HG03354 (cell line): ENCODE measurements around the gene LSAMP.

Experiments used
- ATAC-seq: cut with Tn5 transposase; IDR thresholded peaks from one replicate; pipeline ENCODE4 v1.9.1; 2021; ENCODE audit warnings: mild to moderate bottlenecking; ENCODE audit not compliant: unreplicated experiment, poor library complexity, severe bottlenecking

The LSAMP gene

DNA sequence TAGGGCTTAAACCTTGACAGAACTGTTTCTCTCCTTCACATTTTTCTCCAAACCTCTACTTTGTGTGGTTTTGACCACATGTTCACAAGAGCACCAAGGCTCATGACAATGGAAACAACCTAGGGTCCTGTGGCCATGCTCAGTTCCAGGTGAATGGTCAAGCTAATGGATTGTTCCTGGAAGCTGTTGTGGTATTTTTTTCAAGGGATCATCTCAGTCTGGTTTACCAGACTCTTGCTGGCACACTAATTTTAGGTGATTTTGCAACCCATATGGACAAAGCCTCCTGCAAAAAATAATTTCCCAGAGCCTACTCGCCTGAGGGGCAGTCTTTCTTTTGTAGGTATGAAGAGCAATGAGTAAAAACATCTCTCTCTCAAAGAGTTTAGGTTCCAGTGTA is 67.2 kb downstream of the LSAMP start:
- ATAC-seq: no peak

DNA sequence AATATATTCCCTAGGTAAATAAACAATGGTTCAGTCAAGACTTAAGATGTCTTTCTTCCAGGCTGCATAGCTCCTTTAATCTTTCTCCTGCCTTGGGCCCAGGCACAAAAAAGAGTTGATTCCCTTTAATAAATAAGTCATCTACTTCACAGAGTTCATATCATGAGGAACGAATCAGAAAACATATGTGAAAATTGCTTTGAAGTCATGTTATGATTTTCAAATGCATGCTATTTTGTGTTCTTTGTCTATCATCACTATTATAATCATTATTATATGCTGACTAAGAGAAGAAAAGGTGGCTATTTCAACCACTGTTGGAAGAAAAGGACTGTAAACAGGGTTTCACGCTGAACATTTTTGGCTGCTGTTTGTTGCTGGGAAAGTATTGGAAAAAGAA is 70.4 kb downstream of the LSAMP start:
- no peak for ATAC-seq

DNA sequence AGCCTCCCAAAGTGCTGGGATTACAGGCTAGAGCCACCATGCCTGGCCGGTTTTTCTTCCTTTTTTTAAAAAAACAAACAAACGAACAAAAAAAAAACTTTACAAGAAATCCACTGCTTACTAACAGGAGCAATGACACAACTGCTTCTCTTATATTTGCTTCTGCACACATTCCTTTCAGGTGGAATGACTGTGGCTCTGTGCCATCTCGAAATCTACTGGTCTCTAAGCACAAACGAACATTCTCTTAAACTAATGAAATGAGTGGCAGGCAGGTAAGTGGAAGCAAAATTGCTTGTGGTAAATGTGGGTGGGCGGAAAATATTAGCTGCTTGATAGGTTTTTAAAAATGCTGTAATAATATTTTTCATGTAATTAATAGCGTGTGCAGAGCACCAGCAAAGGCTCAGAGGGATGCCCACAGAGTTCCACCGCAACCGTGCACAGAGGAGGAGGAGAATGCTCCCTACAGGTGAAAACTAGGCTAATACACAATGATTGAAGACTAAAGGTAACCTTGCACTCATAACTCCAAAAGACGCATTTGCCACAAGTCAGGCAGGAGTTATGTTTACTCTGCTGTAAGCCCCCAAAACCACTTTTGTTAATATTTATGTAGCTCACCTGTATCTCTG is 77.4 kb downstream of the LSAMP start:
- ATAC-seq: no peak

- no peak for ATAC-seq
Observed at GRCh38 chr3:116356056-116356455, 89.2 kb downstream of the LSAMP start.

DNA sequence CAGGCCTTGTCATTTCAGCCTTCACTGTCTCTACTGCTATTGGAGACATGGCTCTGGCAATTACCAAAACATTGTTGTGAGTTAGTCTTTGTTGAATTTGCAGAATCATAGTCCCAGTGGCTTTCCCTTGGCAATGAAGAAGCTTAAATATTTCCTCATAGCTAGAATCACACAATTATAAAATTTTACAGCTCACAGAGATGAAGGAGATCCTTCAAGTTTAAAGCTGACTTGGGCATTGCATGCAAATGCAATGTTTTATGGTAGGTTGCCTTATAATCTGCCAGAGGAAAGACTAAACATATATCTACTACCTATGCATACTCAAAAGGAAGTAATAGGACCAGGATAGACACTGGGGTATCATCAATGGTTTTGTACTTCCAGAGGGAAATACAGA is 90.9 kb downstream of the LSAMP start:
- ATAC-seq: no peak

GRCh38 chr3:116350119-116350733 is 95.1 kb downstream of the LSAMP start:
- no peak for ATAC-seq

DNA sequence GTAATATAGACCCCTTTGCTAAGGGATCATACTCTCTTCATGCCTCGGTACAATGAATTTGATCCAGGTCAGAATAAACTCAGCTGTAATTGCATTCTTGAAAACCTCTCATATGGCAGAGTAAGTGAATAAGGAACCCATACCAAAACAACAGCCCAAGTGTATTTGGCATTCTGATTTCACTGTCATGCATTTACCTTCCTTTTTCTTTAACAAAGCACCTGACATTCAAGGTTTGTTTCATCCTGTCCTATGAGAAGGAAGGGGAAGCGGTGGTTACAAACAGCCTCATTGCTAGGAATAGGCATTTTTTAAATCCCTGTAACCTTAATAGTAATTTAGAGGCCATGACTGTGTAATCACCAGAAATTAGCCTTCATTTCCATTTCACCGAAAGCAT is 97.1 kb downstream of the LSAMP start:
- ATAC-seq: no peak

- no peak for ATAC-seq
Observed at GRCh38 chr3:116342499-116342898, 102.8 kb downstream of the LSAMP start.

- no peak for ATAC-seq
Observed at GRCh38 chr3:116341899-116342298, 103.4 kb downstream of the LSAMP start.

- ATAC-seq: no peak
Observed at GRCh38 chr3:116341381-116341780, 103.9 kb downstream of the LSAMP start.

GRCh38 chr3:116340680-116341216 is 104.5 kb downstream of the LSAMP start:
- no peak for ATAC-seq

GRCh38 chr3:116339441-116340028 is 105.8 kb downstream of the LSAMP start:
- no peak for ATAC-seq

DNA sequence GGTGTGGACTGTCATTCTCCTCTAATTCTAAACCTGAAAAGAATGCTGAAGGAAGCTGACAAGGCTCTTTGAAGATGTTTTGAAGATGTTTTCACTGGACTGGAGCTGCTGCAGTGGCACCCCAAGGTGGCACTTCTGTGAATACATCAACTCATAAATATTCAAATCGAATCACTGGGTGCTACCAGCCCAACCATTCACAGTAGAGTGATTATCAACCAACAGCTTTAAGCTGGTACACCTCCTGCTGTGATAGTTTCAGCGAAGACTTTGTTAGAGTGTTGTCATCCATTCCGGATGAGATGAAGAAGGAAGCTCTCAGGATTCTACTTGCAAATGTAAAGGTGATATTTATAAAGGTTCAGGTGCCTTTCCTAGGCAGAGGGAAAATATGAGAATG is 106.6 kb downstream of the LSAMP start:
- no peak for ATAC-seq

GRCh38 chr3:116337229-116337628 is 108.1 kb downstream of the LSAMP start:
- ATAC-seq: no peak

- no peak for ATAC-seq
Observed at GRCh38 chr3:116331380-116331779, 113.9 kb downstream of the LSAMP start.

GRCh38 chr3:116322750-116323375 is 122.4 kb downstream of the LSAMP start:
- no peak for ATAC-seq

DNA sequence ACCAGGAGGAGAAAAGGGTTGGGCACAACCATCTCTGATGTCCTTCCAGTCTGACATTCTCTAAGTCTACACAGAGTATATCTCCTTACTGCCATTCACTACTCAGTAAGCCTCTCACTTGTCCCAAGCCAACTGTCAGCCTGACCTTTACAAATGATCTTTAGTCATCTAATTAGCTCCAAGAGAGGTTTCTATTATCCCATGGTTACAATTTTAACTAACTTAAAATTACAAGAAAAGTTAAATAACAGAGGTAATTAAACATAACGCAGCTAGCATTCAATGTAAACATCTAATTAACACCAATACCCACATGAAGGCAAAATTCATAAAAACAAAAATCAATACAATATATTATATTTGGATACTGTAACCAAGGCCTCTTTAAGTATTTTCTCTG is 126.9 kb downstream of the LSAMP start:
- no peak for ATAC-seq

- ATAC-seq: no peak
Observed at GRCh38 chr3:116316771-116317170, 128.5 kb downstream of the LSAMP start.

DNA sequence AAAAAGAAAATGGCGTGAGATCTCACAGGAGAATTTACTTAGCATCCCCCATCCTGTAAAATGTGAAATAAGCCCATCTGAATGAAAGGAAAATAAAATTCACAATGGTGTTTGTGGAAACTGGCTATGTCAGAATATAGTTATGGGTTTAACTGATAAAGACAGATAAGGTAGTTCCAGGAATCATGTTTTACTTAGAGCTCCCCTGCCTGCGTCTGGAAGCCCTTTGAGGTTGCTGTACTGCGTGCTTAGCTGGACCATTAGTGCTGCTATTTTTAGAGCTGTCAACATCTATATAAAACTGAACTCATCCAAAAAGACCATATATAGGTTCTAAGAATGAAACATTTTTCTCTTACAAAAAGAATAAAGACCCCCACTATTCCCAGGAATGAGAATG is 130.8 kb downstream of the LSAMP start:
- no peak for ATAC-seq

- no peak for ATAC-seq
Observed at GRCh38 chr3:116306720-116307119, 138.6 kb downstream of the LSAMP start.

GRCh38 chr3:116306149-116306548 is 139.1 kb downstream of the LSAMP start:
- ATAC-seq: no peak
